HG02970 (cell line): ENCODE measurements around the gene MRPL45.

Experiments
- ATAC-seq: cut with Tn5 transposase; IDR thresholded peaks from one replicate; pipeline ENCODE4 v1.9.1; 2021; ENCODE audit warnings: mild to moderate bottlenecking, moderate library complexity, moderate number of reproducible peaks; ENCODE audit not compliant: unreplicated experiment, low FRiP score

MRPL45 gene

GRCh38 chr17:38324772-38325171, 27.8 kb downstream of the MRPL45 start:
- ATAC-seq, result no peak

- ATAC-seq, result no peak
Observed at GRCh38 chr17:38325221-38325851, 28.4 kb downstream of the MRPL45 start.

GRCh38 chr17:38326996-38327792, 30.2 kb downstream of the MRPL45 start:
- no peak for ATAC-seq

- no peak for ATAC-seq
Observed at GRCh38 chr17:38327936-38328335, 31.0 kb downstream of the MRPL45 start.

- ATAC-seq, result no peak
Observed at GRCh38 chr17:38328620-38329019, 31.7 kb downstream of the MRPL45 start.

- ATAC-seq, result no peak
Observed at GRCh38 chr17:38329284-38329683, 32.3 kb downstream of the MRPL45 start.

GRCh38 chr17:38329808-38330730, 33.1 kb downstream of the MRPL45 start:
- ATAC-seq, result no peak

GRCh38 chr17:38330941-38331411, 34.0 kb downstream of the MRPL45 start:
- no peak for ATAC-seq

GRCh38 chr17:38332735-38333134, 35.8 kb downstream of the MRPL45 start:
- ATAC-seq, result no peak

- ATAC-seq, result no peak
Observed at GRCh38 chr17:38333635-38334295, 36.8 kb downstream of the MRPL45 start.

- no peak for ATAC-seq
Observed at GRCh38 chr17:38334480-38335364, 37.8 kb downstream of the MRPL45 start.

GRCh38 chr17:38336838-38337237, 39.9 kb downstream of the MRPL45 start:
- ATAC-seq, result no peak

- no peak for ATAC-seq
Observed at GRCh38 chr17:38338053-38338452, 41.1 kb downstream of the MRPL45 start.

- ATAC-seq, result no peak
Observed at GRCh38 chr17:38338535-38338934, 41.6 kb downstream of the MRPL45 start.

- ATAC-seq, result no peak
Observed at GRCh38 chr17:38339891-38340290, 42.9 kb downstream of the MRPL45 start.

GRCh38 chr17:38341035-38341721, 44.2 kb downstream of the MRPL45 start:
- ATAC-seq, result no peak

GRCh38 chr17:38342886-38343607, 46.1 kb downstream of the MRPL45 start:
- no peak for ATAC-seq
